HEK293 (cell line): ENCODE measurements around the gene BRAT1.

Source experiments
- GLIS2 ChIP-seq: fragments of 450-650 bp; formaldehyde crosslinking; IDR thresholded peaks from 2 replicates; pipeline ENCODE4 v1.5.1; 2016; ENCODE audit warnings: missing biosample characterization, missing genetic modification characterization
- KLF9 ChIP-seq: fragments of 450-650 bp; formaldehyde crosslinking; IDR thresholded peaks from 2 replicates; pipeline ENCODE4 v1.5.1; 2016; ENCODE audit warnings: missing biosample characterization, missing genetic modification characterization, low read depth
- PRDM6 ChIP-seq: fragments of 450-650 bp; formaldehyde crosslinking; IDR thresholded peaks from 2 replicates; pipeline ENCODE4 v1.5.1; 2017; ENCODE audit warnings: missing biosample characterization, missing genetic modification characterization
- SETDB1 ChIP-seq: IDR thresholded peaks from one replicate; pipeline ENCODE4 v1.6.1; 2017; ENCODE audit warnings: mild to moderate bottlenecking, low read length, moderate library complexity, mixed read lengths; ENCODE audit not compliant: insufficient read length
- SP2 ChIP-seq: fragments of 450-650 bp; formaldehyde crosslinking; IDR thresholded peaks from 2 replicates; pipeline ENCODE4 v1.5.1; 2016; ENCODE audit warnings: missing biosample characterization, missing genetic modification characterization
- SP7 ChIP-seq: fragments of 450-650 bp; formaldehyde crosslinking; IDR thresholded peaks from 2 replicates; pipeline ENCODE4 v1.5.1; 2016; ENCODE audit warnings: missing biosample characterization, missing genetic modification characterization
- TRIM28 ChIP-seq: IDR thresholded peaks from 2 replicates; pipeline ENCODE4 v1.6.1; 2011; ENCODE audit warnings: low read length, control low read depth, borderline replicate concordance
- ZBTB26 ChIP-seq: fragments of 450-650 bp; formaldehyde crosslinking; optimal IDR thresholded peaks from 2 replicates; pipeline ENCODE3; 2016; ENCODE audit warnings: missing biosample characterization, mild to moderate bottlenecking, missing genetic modification characterization
- ZEB2 ChIP-seq: fragments of 450-650 bp; formaldehyde crosslinking; IDR thresholded peaks from 2 replicates; pipeline ENCODE4 v1.5.1; 2016; ENCODE audit warnings: missing biosample characterization, missing genetic modification characterization
- ZFP69B ChIP-seq: fragments of 450-650 bp; formaldehyde crosslinking; IDR thresholded peaks from 2 replicates; pipeline ENCODE4 v1.5.1; 2016; ENCODE audit warnings: missing biosample characterization, missing genetic modification characterization
- ZIC2 ChIP-seq: fragments of 450-650 bp; formaldehyde crosslinking; IDR thresholded peaks from 2 replicates; pipeline ENCODE4 v1.5.1; 2016; ENCODE audit warnings: missing biosample characterization, missing genetic modification characterization
- ZNF133 ChIP-seq: fragments of 450-650 bp; formaldehyde crosslinking; IDR thresholded peaks from 2 replicates; pipeline ENCODE4 v1.5.1; 2016; ENCODE audit warnings: missing biosample characterization, missing genetic modification characterization
- ZNF146 ChIP-seq: fragments of 450-650 bp; formaldehyde crosslinking; IDR thresholded peaks from 2 replicates; pipeline ENCODE4 v1.5.1; 2016; ENCODE audit warnings: missing biosample characterization, missing genetic modification characterization
- ZNF157 ChIP-seq: fragments of 450-650 bp; formaldehyde crosslinking; IDR thresholded peaks from 2 replicates; pipeline ENCODE4 v1.5.1; 2016; ENCODE audit warnings: missing biosample characterization, missing genetic modification characterization
- ZNF221 ChIP-seq: fragments of 450-650 bp; formaldehyde crosslinking; IDR thresholded peaks from 2 replicates; pipeline ENCODE4 v1.5.1; 2017; ENCODE audit warnings: missing biosample characterization, missing genetic modification characterization, borderline replicate concordance
- ZNF239 ChIP-seq: fragments of 450-650 bp; formaldehyde crosslinking; IDR thresholded peaks from 2 replicates; pipeline ENCODE4 v1.5.1; 2016; ENCODE audit warnings: missing biosample characterization, missing genetic modification characterization
- ZNF248 ChIP-seq: fragments of 450-650 bp; formaldehyde crosslinking; IDR thresholded peaks from 2 replicates; pipeline ENCODE4 v1.5.1; 2017; ENCODE audit warnings: missing biosample characterization, missing genetic modification characterization
- ZNF404 ChIP-seq: fragments of 450-650 bp; formaldehyde crosslinking; IDR thresholded peaks from 2 replicates; pipeline ENCODE4 v1.5.1; 2017; ENCODE audit warnings: missing biosample characterization, missing genetic modification characterization
- ZNF530 ChIP-seq: fragments of 450-650 bp; formaldehyde crosslinking; IDR thresholded peaks from 2 replicates; pipeline ENCODE4 v1.5.1; 2016; ENCODE audit warnings: low read depth, missing biosample characterization, missing genetic modification characterization
- ZNF555 ChIP-seq: fragments of 450-650 bp; formaldehyde crosslinking; conservative IDR thresholded peaks from 2 replicates; pipeline ENCODE4 v1.5.1; 2017; ENCODE audit warnings: missing biosample characterization, mild to moderate bottlenecking, missing genetic modification characterization, inconsistent platforms
- ZNF558 ChIP-seq: fragments of 450-650 bp; formaldehyde crosslinking; IDR thresholded peaks from 2 replicates; pipeline ENCODE4 v1.5.1; 2016; ENCODE audit warnings: missing biosample characterization, missing genetic modification characterization
- ZNF626 ChIP-seq: fragments of 450-650 bp; sonication (Bioruptor Pico); formaldehyde crosslinking; IDR thresholded peaks from 2 replicates; pipeline ENCODE4 v1.5.1; 2018; ENCODE audit warnings: missing biosample characterization, missing genetic modification characterization, inconsistent platforms
- ZNF76 ChIP-seq: fragments of 450-650 bp; formaldehyde crosslinking; IDR thresholded peaks from 2 replicates; pipeline ENCODE4; 2016; ENCODE audit warnings: low read depth, missing biosample characterization, missing genetic modification characterization, borderline replicate concordance
- ZNF777 ChIP-seq: fragments of 450-650 bp; formaldehyde crosslinking; IDR thresholded peaks from 2 replicates; pipeline ENCODE4 v1.5.1; 2017; ENCODE audit warnings: missing biosample characterization, missing genetic modification characterization, borderline replicate concordance
- TF ChIP-seq, protein P1 (sequence below): fragments of 450-650 bp; formaldehyde crosslinking; IDR thresholded peaks from 2 replicates; pipeline ENCODE4 v1.5.1; 2016; ENCODE audit warnings: missing biosample characterization, missing genetic modification characterization
- TF ChIP-seq, protein P2 (sequence below): fragments of 450-650 bp; formaldehyde crosslinking; IDR thresholded peaks from 2 replicates; pipeline ENCODE4 v1.5.1; 2016; ENCODE audit warnings: missing biosample characterization, missing genetic modification characterization

Gene BRAT1

DNA sequence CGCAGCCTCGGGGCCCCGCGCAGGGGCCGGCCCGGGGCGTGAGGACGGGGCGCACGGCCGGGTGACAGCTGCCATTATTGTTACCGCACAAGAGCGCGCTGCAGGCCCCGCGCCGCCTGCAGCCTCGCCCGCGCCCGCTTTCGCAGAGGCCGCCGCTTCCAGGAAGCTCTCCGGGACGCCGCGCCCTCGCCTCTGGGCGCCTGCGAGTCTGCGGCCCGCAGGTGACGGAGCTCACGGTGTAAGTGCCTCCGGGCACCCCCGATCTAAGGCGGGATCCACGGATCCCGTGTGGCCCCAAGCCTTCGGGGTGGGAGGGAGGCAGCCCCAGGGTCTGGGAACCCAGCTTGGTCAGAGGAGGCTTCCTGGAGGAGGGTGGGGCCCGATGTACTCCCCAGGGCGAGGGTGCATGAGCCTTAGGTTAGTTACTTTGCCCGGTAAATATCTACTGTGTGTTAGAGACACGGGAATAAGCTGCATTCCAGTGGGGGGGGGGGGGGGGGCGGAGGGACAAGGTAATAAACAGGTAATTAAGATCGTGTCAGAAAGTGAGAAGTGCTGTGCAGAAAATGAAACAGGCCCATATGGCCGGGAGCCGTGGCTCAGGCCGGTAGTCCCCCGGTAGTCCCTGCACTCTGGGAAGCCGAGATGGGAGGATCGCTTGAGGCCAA lies 4.1 kb upstream of the BRAT1 start (continued):
- no peak for TF ChIP-seq SETDB1
- no peak for TF ChIP-seq ZNF777 (tag by site-specific recombination)
- no peak for TF ChIP-seq ZNF558
- TF ChIP-seq TRIM28: no peak
- TF ChIP-seq ZNF76: no peak
- no peak for TF ChIP-seq GLIS2 (tag by site-specific recombination)
- no peak for TF ChIP-seq ZNF404
- TF ChIP-seq, protein P1, sequence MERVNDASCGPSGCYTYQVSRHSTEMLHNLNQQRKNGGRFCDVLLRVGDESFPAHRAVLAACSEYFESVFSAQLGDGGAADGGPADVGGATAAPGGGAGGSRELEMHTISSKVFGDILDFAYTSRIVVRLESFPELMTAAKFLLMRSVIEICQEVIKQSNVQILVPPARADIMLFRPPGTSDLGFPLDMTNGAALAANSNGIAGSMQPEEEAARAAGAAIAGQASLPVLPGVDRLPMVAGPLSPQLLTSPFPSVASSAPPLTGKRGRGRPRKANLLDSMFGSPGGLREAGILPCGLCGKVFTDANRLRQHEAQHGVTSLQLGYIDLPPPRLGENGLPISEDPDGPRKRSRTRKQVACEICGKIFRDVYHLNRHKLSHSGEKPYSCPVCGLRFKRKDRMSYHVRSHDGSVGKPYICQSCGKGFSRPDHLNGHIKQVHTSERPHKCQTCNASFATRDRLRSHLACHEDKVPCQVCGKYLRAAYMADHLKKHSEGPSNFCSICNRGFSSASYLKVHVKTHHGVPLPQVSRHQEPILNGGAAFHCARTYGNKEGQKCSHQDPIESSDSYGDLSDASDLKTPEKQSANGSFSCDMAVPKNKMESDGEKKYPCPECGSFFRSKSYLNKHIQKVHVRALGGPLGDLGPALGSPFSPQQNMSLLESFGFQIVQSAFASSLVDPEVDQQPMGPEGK: peak; percentile 40
- no peak for TF ChIP-seq ZNF555 (tag by site-specific recombination)
- TF ChIP-seq ZIC2 (tag by site-specific recombination): 0 out of 2 replicates have a peak, but pooled peaks have one; percentile 16
- TF ChIP-seq KLF9: peak; percentile 19; the same call in 1 of the 2 replicates
- TF ChIP-seq ZFP69B (tag by site-specific recombination): 0 out of 2 replicates have a peak, but pooled peaks have one; percentile 30
- TF ChIP-seq ZNF530 (tag by site-specific recombination): no peak
- TF ChIP-seq ZNF146 (tag by site-specific recombination): no peak
- TF ChIP-seq ZNF626 (tag by site-specific recombination): no peak
- TF ChIP-seq, protein P2, sequence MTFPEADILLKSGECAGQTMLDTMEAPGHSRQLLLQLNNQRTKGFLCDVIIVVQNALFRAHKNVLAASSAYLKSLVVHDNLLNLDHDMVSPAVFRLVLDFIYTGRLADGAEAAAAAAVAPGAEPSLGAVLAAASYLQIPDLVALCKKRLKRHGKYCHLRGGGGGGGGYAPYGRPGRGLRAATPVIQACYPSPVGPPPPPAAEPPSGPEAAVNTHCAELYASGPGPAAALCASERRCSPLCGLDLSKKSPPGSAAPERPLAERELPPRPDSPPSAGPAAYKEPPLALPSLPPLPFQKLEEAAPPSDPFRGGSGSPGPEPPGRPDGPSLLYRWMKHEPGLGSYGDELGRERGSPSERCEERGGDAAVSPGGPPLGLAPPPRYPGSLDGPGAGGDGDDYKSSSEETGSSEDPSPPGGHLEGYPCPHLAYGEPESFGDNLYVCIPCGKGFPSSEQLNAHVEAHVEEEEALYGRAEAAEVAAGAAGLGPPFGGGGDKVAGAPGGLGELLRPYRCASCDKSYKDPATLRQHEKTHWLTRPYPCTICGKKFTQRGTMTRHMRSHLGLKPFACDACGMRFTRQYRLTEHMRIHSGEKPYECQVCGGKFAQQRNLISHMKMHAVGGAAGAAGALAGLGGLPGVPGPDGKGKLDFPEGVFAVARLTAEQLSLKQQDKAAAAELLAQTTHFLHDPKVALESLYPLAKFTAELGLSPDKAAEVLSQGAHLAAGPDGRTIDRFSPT (tag by site-specific recombination): no peak
- no peak for TF ChIP-seq PRDM6 (tag by site-specific recombination)
- TF ChIP-seq SP7: no peak
- no peak for TF ChIP-seq ZNF221 (tag by site-specific recombination)
- TF ChIP-seq SP2 (tag by site-specific recombination): no peak
- TF ChIP-seq ZEB2: no peak
- TF ChIP-seq ZBTB26 (tag by site-specific recombination): peak; percentile 71
- no peak for TF ChIP-seq ZNF239 (tag by site-specific recombination)
- no peak for TF ChIP-seq ZNF133
- no peak for TF ChIP-seq ZNF248 (tag by site-specific recombination)
- TF ChIP-seq ZNF157 (tag by site-specific recombination): no peak
